ENCODE results near the gene IFT27. TPM values are rescaled to one million over a fixed set of nuclear protein-coding genes. Genes with fewer than 3 reads are reported as not detected.

Gene IFT27
- polyA plus RNA-seq, 1 donor (not counting 4 experiments of a cell fraction or from before 2014, with no cell fraction given), result 18.5 TPM

DNA sequence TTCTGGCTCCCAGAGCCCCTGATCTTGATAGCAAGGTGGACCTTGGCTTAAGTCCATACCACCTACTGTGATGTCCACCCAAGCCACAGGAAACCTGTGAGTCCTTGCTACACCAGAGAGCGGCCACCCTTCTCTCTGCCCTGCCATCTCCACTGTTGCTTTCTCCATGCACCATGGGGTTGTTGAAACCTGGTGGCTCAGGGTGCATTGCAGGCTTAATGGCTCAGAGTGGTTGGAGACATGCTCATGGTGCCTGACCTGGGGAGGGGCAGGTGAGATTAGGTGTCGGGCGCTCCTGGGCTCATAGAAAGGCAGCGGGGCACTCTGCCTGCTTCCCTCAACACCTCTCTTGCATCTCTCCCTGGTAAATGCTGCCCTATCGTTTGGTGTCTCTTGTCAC is 47.4 kb downstream of the IFT27 start:
- Histone ChIP-seq H3K9me1 (ENCODE audit: control insufficient read depth, extremely low read depth, insufficient read depth, low read length) (no peaks in the 10 kb centered on the region), H3K27me3 (ENCODE audit: control insufficient read depth, extremely low read depth, insufficient read depth, low read length) (peaks cover 14% of the 10 kb centered on the region), H3K36me3 (ENCODE audit: control insufficient read depth in 2 of 2, extremely low read depth in 1 of 2, insufficient read depth in 2 of 2, low read length in 2 of 2) (no peaks in the 10 kb centered on the region), H3K9me3 (ENCODE audit: control insufficient read depth, low read depth, low read length) (no peaks in the 10 kb centered on the region), H3K4me3 (ENCODE audit: control insufficient read depth in 2 of 3, extremely low read depth in 1 of 3, insufficient read depth in 2 of 3, low read depth in 1 of 3, low read length in 3 of 3) (no peak overlapping the region), H2AFZ (ENCODE audit: control insufficient read depth, low read length) (no peak overlapping the region), H3K4me2 (ENCODE audit: control insufficient read depth, extremely low read depth, insufficient read depth, low read depth, low read length) (no peak overlapping the region), H3K27ac (ENCODE audit: control insufficient read depth, insufficient read depth, low read length) (no peak overlapping the region), H3K79me2 (ENCODE audit: control insufficient read depth, insufficient read depth, low read length) (no peaks in the 10 kb centered on the region), H3K9ac (ENCODE audit: control insufficient read depth, extremely low read depth, insufficient read depth, low read length) (no peak overlapping the region), H4K20me1 (ENCODE audit: control insufficient read depth, extremely low read depth, insufficient read depth, low read length) (peaks cover 2% of the 10 kb centered on the region), H3K4me1 (ENCODE audit: control insufficient read depth, extremely low read depth, insufficient read depth, low read length) (no peaks in the 10 kb centered on the region)
- DNase-seq (ENCODE audit: low read depth, low spot score), result no peak
- dilution Hi-C loops (cut with MboI; ENCODE audit: extremely low pct_ligation_motif_present, low sequenced_read_pairs), result no loop called here
- TF ChIP-seq EZH2 (IDR thresholded peaks at IDR 0.05; ENCODE audit: low read length), result no peak
- TF ChIP-seq, protein P1, sequence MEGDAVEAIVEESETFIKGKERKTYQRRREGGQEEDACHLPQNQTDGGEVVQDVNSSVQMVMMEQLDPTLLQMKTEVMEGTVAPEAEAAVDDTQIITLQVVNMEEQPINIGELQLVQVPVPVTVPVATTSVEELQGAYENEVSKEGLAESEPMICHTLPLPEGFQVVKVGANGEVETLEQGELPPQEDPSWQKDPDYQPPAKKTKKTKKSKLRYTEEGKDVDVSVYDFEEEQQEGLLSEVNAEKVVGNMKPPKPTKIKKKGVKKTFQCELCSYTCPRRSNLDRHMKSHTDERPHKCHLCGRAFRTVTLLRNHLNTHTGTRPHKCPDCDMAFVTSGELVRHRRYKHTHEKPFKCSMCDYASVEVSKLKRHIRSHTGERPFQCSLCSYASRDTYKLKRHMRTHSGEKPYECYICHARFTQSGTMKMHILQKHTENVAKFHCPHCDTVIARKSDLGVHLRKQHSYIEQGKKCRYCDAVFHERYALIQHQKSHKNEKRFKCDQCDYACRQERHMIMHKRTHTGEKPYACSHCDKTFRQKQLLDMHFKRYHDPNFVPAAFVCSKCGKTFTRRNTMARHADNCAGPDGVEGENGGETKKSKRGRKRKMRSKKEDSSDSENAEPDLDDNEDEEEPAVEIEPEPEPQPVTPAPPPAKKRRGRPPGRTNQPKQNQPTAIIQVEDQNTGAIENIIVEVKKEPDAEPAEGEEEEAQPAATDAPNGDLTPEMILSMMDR (optimal IDR thresholded peaks at IDR 0.05 in 1 of 3, IDR thresholded peaks at IDR 0.05 in 1 of 3, conservative IDR thresholded peaks at IDR 0.05 in 1 of 3; ENCODE audit: extremely low read depth in 1 of 3, insufficient read depth in 2 of 3, low read length in 3 of 3), result no peak
- no peak for FAIRE-seq

DNA sequence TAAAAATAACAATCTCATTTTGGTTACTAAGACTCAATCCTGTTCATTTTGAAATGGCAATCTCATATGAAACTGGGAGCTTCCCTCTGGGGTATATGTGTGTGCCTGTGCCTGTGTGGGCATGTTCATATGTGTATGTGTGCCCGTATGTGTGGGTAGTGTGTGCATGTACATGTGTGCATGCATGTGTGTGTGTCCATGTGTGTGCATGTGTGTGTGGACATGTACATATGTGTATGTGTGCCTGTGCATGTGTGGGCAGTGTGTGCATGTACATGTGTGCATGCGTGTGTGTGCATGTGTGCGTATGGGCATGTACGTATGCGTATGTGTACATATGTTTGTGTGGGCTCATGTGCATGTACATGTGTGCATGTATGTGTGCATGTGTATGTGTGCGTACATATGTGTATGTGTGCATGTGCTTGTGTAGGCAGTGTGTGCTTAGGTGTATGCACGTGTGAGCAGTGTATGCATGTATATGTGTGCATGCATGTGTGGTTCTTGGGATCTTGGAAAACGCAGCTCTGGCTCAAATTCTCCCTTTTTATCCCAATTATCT is 47.9 kb downstream of the IFT27 start:
- Histone ChIP-seq H3K4me1 (ENCODE audit: control insufficient read depth, extremely low read depth, insufficient read depth, low read length) (no peaks in the 10 kb centered on the region), H3K4me3 (ENCODE audit: control insufficient read depth in 2 of 3, extremely low read depth in 1 of 3, insufficient read depth in 2 of 3, low read depth in 1 of 3, low read length in 3 of 3) (no peak overlapping the region), H3K9me1 (ENCODE audit: control insufficient read depth, extremely low read depth, insufficient read depth, low read length) (no peaks in the 10 kb centered on the region), H3K27ac (ENCODE audit: control insufficient read depth, insufficient read depth, low read length) (no peak overlapping the region), H3K9me3 (ENCODE audit: control insufficient read depth, low read depth, low read length) (no peaks in the 10 kb centered on the region), H3K4me2 (ENCODE audit: control insufficient read depth, extremely low read depth, insufficient read depth, low read depth, low read length) (no peak overlapping the region), H3K79me2 (ENCODE audit: control insufficient read depth, insufficient read depth, low read length) (no peaks in the 10 kb centered on the region), H4K20me1 (ENCODE audit: control insufficient read depth, extremely low read depth, insufficient read depth, low read length) (peaks cover 2% of the 10 kb centered on the region), H2AFZ (ENCODE audit: control insufficient read depth, low read length) (no peak overlapping the region), H3K27me3 (ENCODE audit: control insufficient read depth, extremely low read depth, insufficient read depth, low read length) (peaks cover 14% of the 10 kb centered on the region), H3K9ac (ENCODE audit: control insufficient read depth, extremely low read depth, insufficient read depth, low read length) (no peak overlapping the region), H3K36me3 (ENCODE audit: control insufficient read depth in 2 of 2, extremely low read depth in 1 of 2, insufficient read depth in 2 of 2, low read length in 2 of 2) (no peaks in the 10 kb centered on the region)
- dilution Hi-C loops (cut with MboI; ENCODE audit: extremely low pct_ligation_motif_present, low sequenced_read_pairs), result no loop called here
- TF ChIP-seq EZH2 (IDR thresholded peaks at IDR 0.05; ENCODE audit: low read length), result no peak
- TF ChIP-seq, protein P1 (optimal IDR thresholded peaks at IDR 0.05 in 1 of 3, IDR thresholded peaks at IDR 0.05 in 1 of 3, conservative IDR thresholded peaks at IDR 0.05 in 1 of 3; ENCODE audit: extremely low read depth in 1 of 3, insufficient read depth in 2 of 3, low read length in 3 of 3), result no peak
- DNase-seq (ENCODE audit: low read depth, low spot score), result no peak
- no peak for FAIRE-seq
